Tibial nerve (tissue), 4 donors: ENCODE data around the gene MAT1A. TPM values are rescaled to one million over a fixed set of nuclear protein-coding genes. Genes with fewer than 3 reads are reported as not detected.
"Not testable (repeated sequence)": the region's sequence is repeated elsewhere in the genome, so short reads cannot be mapped to it uniquely, and the experiment has no call there.

ENCODE experiments used
- DNase-seq, 2 donors: peaks; one replicate each; pipeline ENCODE4 v3.0.0-alpha.2; 2019; ENCODE audit warnings: low spot score in 2 of 2
- H3K27ac ChIP-seq, 4 donors: fragments of 200-600 bp; sonication (generic) in 3 of 4; one replicate each; pipeline ENCODE4 v1.5.1; 2017 to 2019; ENCODE audit warnings: mild to moderate bottlenecking in 1 of 4
- H3K27me3 ChIP-seq, 2 donors: fragments of 200-600 bp; sonication (generic) in 1 of 2; one replicate each; pipeline versions ENCODE4 v1.5.1 to v1.6.0; 2017 to 2019
- H3K36me3 ChIP-seq, 3 donors: fragments of 200-600 bp; sonication (generic); one replicate each; pipeline ENCODE4 v1.5.1; 2018 to 2019
- H3K4me1 ChIP-seq, 4 donors: fragments of 200-600 bp; sonication (generic) in 3 of 4; one replicate each; pipeline ENCODE4 v1.5.1; 2017 to 2019
- H3K4me3 ChIP-seq, 4 donors: fragments of 200-600 bp; sonication (generic) in 3 of 4; one replicate each; pipeline ENCODE4 v1.5.1; 2017 to 2019; ENCODE audit warnings: mild to moderate bottlenecking in 1 of 4, moderate library complexity in 1 of 4
- H3K9me3 ChIP-seq, 4 donors: fragments of 200-600 bp; sonication (generic) in 3 of 4; one replicate each; pipeline ENCODE4 v1.5.1; 2017 to 2019
- CTCF ChIP-seq, 5 experiments: fragments of 200-600 bp in 3 of 5; fragments of 450-650 bp in 2 of 5; sonication (generic) in 3 of 5; IDR thresholded peaks; one replicate each; pipeline ENCODE4 v1.5.1; 2016 to 2019; ENCODE audit warnings: antibody characterized with exemption in 5 of 5, mild to moderate bottlenecking in 3 of 5, moderate library complexity in 2 of 5
- EP300 ChIP-seq, 2 donors: sonication (generic); formaldehyde crosslinking; IDR thresholded peaks; one replicate each; pipeline ENCODE4 v1.6.1; 2017; ENCODE audit warnings: antibody characterized with exemption in 2 of 2, mild to moderate bottlenecking in 1 of 2
- POLR2A ChIP-seq, 2 donors: fragments of 450-650 bp; IDR thresholded peaks; one replicate each; pipeline ENCODE4 v1.6.1; 2017; ENCODE audit warnings: antibody characterized with exemption in 2 of 2, mild to moderate bottlenecking in 2 of 2, moderate library complexity in 2 of 2
- WGBS, 2 donors: methylation state at CpG; one replicate each; pipeline ENCODE4 v1.1.5; 2018; 5-methylcytosine and 5-hydroxymethylcytosine counted together
- total RNA-seq, 4 donors: library from RNA; depleted of rRNA; stranded (reverse); fragments of >200 nt; gene quantifications; one replicate each; pipeline ENCODE4 v1.1.0, GENCODE V29; 2016

The MAT1A gene
- total RNA-seq, 4 donors from 2014 or later = not detected

GRCh38 chr10:80264081-80265056 is 25.1 kb downstream of the MAT1A start:
- Histone ChIP-seq H3K36me3 (no peaks in the 10 kb centered on the region), H3K9me3 (no peaks in the 10 kb centered on the region), H3K4me1 (no peaks in the 10 kb centered on the region), H3K27me3 (no peaks in the 10 kb centered on the region), H3K4me3 (no peak overlapping the region), H3K27ac (no peak overlapping the region)
- no peak for TF ChIP-seq POLR2A (IDR thresholded peaks at IDR 0.05)
- no peak for TF ChIP-seq CTCF (IDR thresholded peaks at IDR 0.05)
- no peak for TF ChIP-seq EP300 (IDR thresholded peaks at IDR 0.05)
- no peak for DNase-seq
- 87 to 91% methylated on average over 23 to 24 of the region's 25 CpGs for WGBS, 2 donors

GRCh38 chr10:80261316-80262030 is 28.0 kb downstream of the MAT1A start:
- Histone ChIP-seq H3K27ac (no peak overlapping the region), H3K4me3 (no peak overlapping the region), H3K9me3 (no peaks in the 10 kb centered on the region), H3K36me3 (no peaks in the 10 kb centered on the region), H3K4me1 (no peaks in the 10 kb centered on the region), H3K27me3 (no peaks in the 10 kb centered on the region)
- 94% methylated on average over 6 of the region's 6 CpGs for WGBS, 2 donors
- no peak for DNase-seq
- TF ChIP-seq POLR2A (IDR thresholded peaks at IDR 0.05) (no peak), CTCF (IDR thresholded peaks at IDR 0.05) (no peak), EP300 (IDR thresholded peaks at IDR 0.05) (no peak)

GRCh38 chr10:80260295-80261243 is 28.9 kb downstream of the MAT1A start:
- H3K9me3 ChIP-seq = no peaks in the 10 kb centered on the region
- peak in 1 of 2 donors; percentile 43 for DNase-seq
- H3K27me3 ChIP-seq = no peaks in the 10 kb centered on the region
- no peaks in the 10 kb centered on the region for H3K4me1 ChIP-seq
- no peak overlapping the region for H3K4me3 ChIP-seq
- no peak overlapping the region for H3K27ac ChIP-seq
- no peak for TF ChIP-seq POLR2A (IDR thresholded peaks at IDR 0.05)
- TF ChIP-seq CTCF (IDR thresholded peaks at IDR 0.05) = peak; percentile 53 to 78 (median 68)
- 56 to 61% methylated on average over 19 of the region's 19 CpGs for WGBS, 2 donors
- H3K36me3 ChIP-seq = no peaks in the 10 kb centered on the region

- no peak for DNase-seq
- Histone ChIP-seq H3K36me3 (no peaks in the 10 kb centered on the region), H3K9me3 (no peaks in the 10 kb centered on the region), H3K4me3 (no peak overlapping the region), H3K27me3 (no peaks in the 10 kb centered on the region), H3K4me1 (no peaks in the 10 kb centered on the region), H3K27ac (no peak overlapping the region)
- WGBS, 2 donors = 88 to 93% methylated on average over 6 of the region's 6 CpGs
- TF ChIP-seq CTCF (IDR thresholded peaks at IDR 0.05) (no peak), POLR2A (IDR thresholded peaks at IDR 0.05) (no peak), EP300 (IDR thresholded peaks at IDR 0.05) (no peak)
These were observed 30.0 kb downstream of the MAT1A start for GRCh38 chr10:80259405-80259871.

GRCh38 chr10:80256798-80257197 is 32.7 kb downstream of the MAT1A start:
- H3K4me3 ChIP-seq, DNase-seq, H3K27me3 ChIP-seq, H3K9me3 ChIP-seq, H3K27ac ChIP-seq, H3K36me3 ChIP-seq, H3K4me1 ChIP-seq: not testable (repeated sequence)
- WGBS, 2 donors = 35 to 48% methylated on average over 4 of the region's 4 CpGs

- DNase-seq, H3K4me1 ChIP-seq, H3K9me3 ChIP-seq, H3K36me3 ChIP-seq, H3K27me3 ChIP-seq, H3K4me3 ChIP-seq, H3K27ac ChIP-seq: not testable (repeated sequence)
- no CpG with 5 or more reads among the region's 2 CpGs for WGBS, 2 donors
These were observed 34.7 kb downstream of the MAT1A start for GRCh38 chr10:80254726-80255125.

- 61 to 62% methylated on average over 1 of the region's 1 CpG for WGBS, 2 donors
- H3K4me3 ChIP-seq, H3K4me1 ChIP-seq, DNase-seq, H3K9me3 ChIP-seq, H3K27me3 ChIP-seq, H3K36me3 ChIP-seq, H3K27ac ChIP-seq: not testable (repeated sequence)
These were observed 35.5 kb downstream of the MAT1A start for GRCh38 chr10:80253963-80254271.
